Ovary (tissue), 3 donors: Measurements from ENCODE around the gene BRPF3.

ENCODE experiments used
- POLR2A ChIP-seq: fragments of 450-650 bp; IDR thresholded peaks from one replicate; pipeline ENCODE4 v1.6.1; 2017; ENCODE audit warnings: antibody characterized with exemption, mild to moderate bottlenecking, moderate library complexity
- TF ChIP-seq, protein P1 (sequence below), 3 donors: fragments of 450-650 bp in 2 of 3; fragments of 200-600 bp in 1 of 3; IDR thresholded peaks; one replicate each; pipeline versions ENCODE4 v1.5.1 to v1.8.0; 2016 to 2022; ENCODE audit warnings: antibody characterized with exemption in 3 of 3, mild to moderate bottlenecking in 1 of 3
- donor health status: DM: no; HTN: no; CAD: no.

DNA sequence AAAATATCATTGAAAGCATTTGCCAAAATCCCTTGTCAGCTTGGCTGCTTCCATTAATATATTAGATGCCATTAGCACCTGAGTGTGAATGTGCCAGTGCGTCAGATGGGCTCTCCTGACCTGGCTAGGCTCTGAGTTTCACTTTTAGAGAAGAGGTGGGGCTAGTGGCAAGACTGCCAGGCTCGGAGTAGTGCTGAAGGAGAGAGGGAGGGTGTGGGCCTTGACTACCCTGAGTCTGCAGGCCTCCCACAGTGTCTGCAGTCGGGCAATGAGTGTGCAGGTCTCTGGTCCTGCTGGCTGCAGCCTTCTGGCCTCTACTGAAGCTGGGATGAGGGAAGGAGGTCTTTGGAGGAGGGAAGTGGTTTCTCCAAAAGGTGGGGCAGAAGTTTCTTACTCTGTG is 38.8 kb downstream of the BRPF3 start:
- TF ChIP-seq, protein P1, sequence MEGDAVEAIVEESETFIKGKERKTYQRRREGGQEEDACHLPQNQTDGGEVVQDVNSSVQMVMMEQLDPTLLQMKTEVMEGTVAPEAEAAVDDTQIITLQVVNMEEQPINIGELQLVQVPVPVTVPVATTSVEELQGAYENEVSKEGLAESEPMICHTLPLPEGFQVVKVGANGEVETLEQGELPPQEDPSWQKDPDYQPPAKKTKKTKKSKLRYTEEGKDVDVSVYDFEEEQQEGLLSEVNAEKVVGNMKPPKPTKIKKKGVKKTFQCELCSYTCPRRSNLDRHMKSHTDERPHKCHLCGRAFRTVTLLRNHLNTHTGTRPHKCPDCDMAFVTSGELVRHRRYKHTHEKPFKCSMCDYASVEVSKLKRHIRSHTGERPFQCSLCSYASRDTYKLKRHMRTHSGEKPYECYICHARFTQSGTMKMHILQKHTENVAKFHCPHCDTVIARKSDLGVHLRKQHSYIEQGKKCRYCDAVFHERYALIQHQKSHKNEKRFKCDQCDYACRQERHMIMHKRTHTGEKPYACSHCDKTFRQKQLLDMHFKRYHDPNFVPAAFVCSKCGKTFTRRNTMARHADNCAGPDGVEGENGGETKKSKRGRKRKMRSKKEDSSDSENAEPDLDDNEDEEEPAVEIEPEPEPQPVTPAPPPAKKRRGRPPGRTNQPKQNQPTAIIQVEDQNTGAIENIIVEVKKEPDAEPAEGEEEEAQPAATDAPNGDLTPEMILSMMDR (IDR thresholded peaks at IDR 0.05): no peak
- TF ChIP-seq POLR2A: no peak
